Measurements from ENCODE around the gene GABRP.
"Not testable (repeated sequence)": the region's sequence is repeated elsewhere in the genome, so short reads cannot be mapped to it uniquely, and the experiment has no call there.

Gene GABRP, protein sequence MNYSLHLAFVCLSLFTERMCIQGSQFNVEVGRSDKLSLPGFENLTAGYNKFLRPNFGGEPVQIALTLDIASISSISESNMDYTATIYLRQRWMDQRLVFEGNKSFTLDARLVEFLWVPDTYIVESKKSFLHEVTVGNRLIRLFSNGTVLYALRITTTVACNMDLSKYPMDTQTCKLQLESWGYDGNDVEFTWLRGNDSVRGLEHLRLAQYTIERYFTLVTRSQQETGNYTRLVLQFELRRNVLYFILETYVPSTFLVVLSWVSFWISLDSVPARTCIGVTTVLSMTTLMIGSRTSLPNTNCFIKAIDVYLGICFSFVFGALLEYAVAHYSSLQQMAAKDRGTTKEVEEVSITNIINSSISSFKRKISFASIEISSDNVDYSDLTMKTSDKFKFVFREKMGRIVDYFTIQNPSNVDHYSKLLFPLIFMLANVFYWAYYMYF

DNA sequence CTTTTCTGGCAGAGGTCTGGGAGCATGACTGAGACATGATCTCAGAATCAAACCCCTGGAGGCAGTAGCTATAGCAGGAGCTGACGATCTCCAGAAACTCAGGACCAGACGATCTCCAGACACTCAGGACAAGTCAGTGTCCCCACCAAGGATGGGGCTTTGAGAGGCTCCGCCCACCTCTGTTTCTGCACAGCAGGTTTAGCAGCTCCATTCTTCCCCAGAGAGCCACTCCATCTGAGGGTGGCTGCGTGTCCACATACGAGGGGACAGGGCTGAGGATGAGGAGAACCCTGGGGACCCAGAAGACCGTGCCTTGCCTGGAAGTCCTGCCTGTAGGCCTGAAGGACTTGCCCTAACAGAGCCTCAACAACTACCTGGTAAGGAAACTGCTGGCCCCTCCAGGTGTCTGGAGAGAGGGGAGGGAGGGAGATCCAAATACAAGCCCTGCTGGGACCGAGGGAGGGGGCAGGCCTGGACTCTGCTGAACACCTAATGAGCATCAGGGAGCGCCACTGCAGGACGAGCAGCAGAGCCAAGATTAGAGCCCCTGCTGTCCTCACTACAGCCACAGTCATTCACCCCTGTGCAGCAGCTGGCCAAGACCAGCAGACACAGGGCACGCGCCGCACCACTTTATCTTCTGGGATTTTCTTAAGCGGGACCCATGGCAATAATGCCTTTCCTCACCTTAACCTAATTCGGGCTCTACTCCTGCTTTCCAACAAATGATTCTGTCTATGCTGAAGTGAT lies at the start of gene GABRP:
TSS of gene GABRP (plus strand) at position 228 of the 750 bp plus-strand sequence. CDS start 4,891 bp downstream, outside the sequence.
- no peak for DNase-seq

DNA sequence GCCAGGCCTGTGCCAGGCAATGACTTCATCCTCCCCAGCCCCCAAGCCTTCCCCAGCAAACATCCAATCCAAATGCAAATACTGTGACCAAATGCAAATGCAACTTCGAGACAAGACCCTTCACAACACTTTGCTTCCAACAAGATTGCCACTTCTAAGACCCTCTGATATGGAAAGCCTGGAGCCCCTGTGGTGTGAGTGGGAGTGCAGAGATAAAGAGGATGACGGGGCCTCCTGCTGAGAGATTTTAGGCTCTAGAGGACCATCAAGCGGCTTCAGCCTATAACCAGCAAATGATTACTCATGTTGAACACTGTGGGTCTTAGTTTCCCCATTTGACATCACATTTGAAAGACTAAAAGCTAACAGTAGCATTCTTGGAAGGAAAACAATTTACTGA lies 46.6 kb upstream of the GABRP start:
- DNase-seq = no peak

DNA sequence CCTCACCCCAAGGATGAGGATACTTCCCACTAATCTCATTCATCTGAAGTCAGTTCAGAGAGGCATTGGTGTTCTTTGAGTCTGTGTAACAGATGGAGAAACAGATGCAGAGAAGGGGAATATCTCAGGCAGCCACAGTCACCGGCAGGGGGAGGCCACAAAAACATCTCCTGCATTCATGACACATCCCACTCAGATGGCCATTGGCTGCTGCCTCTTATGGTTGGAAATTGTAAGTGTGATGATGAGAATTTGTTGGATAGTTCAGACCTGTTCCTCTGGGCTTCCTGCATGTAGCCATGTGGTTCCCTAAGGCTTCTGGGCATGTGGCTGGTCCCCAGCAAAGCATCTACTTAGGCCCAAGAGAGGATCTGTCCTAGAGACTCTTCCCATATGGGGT lies 45.9 kb upstream of the GABRP start:
- DNase-seq = no peak

DNA sequence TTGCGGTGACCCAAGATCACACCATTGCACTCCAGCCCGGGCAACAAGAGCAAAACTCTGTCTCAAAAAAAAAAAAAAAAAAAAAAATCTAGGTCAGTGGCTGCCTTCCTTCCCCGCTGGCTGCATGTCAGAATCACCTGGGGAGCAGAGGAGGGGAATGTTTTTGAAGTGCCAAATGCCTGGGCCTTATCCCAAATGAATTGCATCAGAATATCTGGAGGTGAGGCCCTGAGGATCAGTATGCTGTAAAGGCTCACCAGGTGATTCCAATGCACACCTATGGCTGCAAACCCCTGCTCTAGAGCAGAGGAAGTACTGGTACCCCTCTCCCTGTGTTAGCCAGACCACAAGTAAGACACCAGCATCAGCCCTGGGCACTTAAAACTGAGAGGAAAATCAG lies 44.7 kb upstream of the GABRP start:
- DNase-seq = no peak

DNA sequence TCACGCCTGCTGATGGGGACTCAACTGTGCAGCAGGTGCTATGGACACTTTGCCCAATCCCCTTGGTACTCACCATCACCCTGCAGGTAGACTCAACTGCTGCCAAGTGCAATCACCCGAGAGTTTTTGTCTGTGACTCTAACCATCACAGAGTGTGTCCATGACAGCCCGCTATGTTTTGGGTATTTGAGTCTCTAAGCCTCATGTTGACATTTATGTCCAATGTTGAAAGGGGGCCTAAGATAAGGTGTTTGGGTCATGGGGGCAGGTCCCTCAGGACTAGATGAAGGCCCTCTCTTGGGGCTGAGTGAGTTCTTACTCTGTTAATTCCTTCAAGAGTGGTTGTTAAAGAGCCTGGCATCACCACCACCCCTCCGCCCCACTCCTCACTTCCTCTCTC lies 44.1 kb upstream of the GABRP start:
- DNase-seq = no peak

DNA sequence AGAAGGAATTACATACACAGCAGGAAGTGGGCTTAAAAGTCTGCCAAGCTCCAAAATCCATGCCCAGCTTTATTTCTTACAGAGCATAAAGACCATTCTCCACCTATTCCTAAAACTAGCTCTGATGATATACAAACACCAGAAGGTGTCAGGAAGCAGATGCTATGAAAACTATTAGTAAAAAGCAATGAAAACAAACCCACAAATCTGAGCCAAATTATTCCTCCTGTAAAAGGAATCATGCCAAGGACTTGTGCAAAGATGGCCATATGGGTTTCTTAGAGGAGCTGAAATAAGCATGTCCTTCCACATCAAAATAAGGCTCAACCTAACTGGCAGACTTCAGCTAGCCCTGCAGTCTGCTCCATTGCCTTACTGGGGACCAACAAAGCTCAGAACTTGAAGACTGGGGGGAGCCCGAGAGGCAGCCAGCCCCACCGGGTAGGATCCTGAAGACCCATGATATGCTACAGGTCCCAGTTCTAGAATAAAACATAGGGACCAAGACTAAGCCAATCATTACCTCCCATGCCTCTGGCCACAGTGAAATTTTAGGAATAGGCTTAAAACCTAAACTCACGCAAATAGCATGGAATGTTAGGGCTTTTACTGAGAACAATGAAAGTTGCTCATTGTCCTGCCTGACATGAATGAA lies 42.8 kb upstream of the GABRP start:
- no peak for DNase-seq

DNA sequence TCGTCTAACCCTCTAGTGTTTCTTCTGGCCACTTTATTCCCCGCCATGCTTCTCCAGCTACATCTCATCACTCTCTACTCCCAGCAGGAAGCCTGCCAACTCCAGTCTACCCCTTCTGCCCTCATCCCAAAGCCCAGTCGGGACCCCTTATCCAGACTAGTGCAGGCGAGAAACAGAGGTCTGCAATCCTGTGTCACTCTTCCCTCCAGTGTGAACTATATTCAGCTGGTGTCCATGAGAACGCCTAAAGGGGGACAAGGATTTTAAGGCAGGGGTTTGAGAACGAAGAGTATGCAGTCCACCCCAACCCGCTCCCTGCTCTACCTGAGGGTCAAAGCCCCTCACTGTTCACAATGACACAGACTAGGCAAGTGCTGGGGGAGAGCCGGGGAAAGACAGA lies 41.7 kb upstream of the GABRP start:
- no peak for DNase-seq

DNA sequence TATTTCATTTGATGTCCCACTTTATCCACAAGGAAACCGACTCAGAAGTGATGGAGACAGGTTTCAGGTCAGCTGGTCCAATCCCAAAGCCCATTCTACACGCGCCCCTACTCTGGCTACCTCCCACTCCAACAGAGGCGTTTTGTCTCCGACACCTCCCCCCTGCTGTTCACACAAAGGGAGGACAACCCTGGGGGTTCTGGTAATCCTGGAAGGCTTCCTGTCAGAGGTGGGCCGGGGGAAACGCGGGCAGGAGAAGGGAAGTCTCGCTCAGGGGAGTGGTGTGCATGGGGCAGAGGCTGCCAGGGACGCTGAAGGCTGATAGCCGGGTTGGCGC lies 39.7 kb upstream of the GABRP start:
- DNase-seq = no peak

DNA sequence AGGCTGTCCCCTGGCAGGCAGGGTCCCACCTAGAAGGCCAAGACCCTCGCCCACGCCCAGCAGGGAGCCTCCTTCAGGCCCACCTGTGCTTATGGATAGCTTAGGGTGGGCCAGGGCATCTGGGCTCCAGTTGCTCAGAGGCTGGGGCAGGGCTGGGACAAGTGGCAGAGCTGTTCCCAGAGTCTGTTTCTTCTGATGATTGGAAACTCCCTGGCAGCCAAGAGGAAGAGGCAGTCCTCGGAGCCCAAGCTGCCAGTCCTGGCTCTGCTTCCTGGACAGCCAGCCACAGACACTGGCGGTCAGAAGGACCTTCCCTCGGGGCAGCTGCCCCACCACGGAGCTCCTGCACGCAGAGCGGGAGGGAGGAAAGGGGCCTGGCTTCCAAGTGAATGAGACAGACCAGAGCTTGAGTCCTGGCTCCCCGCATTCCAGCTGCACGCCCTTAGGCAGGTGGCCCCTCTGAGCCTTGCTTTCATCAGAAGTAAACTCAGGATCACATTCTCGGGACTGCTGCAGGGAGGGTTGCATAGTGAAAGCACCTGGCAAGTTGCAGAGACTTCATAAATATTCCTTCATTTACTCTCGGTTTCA lies 37.9 kb upstream of the GABRP start:
- no peak for DNase-seq

DNA sequence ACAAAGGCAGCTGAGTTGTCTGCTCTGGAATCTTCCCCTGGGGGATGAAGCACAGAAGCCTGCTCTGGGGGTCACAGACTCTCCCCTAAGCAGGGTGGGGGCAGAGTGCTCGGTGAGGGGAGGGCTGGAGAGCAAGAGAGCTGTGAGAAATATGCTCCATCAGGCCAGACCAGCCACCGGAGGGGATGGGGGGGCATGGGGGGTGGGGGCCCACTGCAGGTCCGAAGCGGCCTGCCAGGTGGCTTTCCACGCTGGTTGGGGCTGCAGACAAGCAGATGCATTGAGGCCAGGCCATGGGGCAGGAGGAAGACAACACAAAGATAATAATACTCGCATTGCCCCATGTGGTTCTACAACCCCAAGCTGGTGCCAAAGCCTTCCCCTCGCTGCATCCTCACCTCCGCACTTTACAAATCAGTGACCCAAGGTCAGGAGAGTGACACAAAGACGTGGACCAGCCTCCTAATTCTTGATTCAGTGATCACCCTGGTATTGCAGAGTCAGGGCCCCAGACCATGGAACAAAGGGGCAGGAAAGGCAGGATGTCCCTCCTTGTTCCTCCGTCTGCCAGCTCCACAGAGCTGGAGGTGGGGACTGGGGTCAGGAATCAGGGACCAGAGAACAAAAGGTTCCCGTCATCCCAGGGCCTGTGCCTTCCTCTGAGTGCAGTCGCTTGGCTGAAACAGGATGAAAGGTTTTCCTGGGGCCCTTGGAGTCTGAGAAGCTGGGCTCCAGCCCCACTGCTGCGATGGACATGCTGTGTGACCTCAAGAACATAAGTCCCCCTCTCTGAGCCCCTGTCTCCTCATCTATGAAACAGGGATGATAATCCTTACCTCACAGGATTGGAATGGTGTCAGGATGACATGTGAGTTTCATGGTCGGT lies 37.2 kb upstream of the GABRP start:
- DNase-seq = no peak

DNA sequence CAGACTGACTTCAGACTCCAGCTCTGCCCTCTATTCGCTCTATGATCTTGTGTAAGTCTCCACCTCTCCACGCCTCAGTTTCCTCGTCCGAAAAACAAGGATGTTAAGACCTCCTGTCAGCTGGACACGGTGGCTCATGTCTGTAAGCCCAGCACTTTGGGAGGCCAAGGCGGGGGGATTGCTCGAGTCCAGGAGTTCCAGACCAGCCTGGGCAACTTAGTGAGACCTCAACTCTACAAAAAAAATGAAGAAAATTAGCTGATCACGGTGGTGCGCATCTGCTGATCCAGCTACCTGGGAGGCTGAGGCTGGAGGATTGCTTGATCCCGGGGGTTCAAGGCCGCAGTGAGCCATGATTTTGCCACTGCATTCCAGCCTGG lies 36.6 kb upstream of the GABRP start:
- no peak for DNase-seq

DNA sequence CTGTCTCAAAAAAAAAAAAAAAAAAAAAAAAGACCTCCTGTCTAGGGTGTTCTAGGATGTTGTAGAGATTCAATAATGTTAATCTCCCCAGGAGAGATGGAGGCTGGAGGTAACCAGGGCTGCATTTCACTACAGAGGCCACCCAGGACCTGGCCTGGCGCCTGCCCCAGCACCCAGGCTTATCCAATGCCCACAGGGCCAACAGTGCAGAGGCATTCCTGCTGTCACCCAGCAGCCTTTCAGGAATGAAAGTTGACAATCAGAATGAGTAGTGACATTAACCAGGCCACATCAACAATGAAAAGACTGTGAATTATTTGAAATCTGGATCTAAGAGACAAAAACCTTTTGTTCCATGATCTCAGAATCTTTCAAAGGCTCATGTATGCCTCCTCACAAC lies 36.2 kb upstream of the GABRP start:
- DNase-seq = no peak

DNA sequence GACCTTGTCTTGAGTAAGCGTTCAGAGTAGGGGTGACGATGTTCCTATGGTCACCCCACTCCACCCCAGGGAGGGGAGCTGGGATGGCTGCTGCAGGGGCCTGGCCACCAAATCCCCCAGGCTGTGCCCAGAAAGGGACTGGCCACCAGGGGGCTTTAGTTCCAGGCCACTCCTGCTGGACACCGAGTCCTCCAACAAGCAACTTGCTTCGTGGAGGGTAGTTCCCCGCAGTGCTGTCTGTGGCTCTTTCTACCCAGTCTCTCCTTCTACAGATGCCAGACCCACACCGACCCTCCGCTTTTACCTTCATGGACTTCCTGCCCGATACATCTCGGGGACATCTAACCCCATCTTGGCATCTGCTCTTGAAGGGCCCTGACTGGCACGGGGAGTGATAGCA lies 35.7 kb upstream of the GABRP start:
- DNase-seq = no peak

DNA sequence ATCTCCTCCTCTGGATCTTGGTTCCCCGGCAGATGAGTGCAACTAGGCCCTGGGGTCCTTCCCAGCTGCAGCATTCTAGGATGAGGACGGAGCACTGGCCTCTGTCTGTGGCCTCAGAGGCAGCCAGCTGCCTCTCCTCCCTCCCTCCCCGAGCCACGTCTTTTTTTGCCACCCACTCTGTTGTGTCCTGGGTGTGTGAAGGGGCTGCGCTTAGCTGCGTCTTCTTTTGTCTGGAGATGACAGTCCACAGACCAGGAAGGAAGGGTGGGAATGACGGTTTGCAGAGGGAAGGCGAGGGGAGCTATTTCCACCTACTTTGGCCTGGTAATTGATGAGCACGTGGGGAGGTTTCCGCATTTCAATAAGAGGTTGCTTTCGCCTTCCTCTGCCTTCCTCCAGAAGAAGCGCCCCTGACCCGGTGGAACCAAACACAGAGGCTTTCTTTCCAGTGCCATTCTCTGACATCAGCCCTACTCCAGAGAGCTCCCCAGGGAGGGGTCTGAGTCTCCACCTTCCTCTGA lies 34.5 kb upstream of the GABRP start:
- no peak for DNase-seq

DNA sequence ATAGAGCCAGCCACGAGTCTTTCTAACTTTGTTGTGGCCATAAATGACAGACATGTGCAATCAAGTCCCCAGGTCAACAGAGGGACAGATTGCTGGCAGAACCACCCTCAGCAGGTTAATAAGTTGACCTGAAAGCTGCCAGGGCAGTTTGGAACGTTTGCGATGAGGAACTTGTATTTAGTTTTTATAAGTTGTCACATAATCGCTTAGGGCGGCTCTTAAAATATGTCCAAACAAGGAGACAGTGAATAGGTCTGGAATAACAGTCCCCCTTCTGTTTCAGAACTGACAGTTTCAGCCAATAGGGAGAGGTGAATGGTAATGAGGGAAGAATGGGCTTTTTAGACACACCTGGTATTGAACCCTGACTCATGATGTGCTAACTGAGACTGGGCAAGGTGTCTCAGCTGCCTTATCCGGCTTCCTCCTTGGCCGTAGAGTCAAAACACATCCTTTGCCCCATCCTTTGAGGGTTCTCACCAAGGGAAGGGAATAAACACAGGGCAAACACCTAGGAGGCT lies 33.6 kb upstream of the GABRP start:
- no peak for DNase-seq

DNA sequence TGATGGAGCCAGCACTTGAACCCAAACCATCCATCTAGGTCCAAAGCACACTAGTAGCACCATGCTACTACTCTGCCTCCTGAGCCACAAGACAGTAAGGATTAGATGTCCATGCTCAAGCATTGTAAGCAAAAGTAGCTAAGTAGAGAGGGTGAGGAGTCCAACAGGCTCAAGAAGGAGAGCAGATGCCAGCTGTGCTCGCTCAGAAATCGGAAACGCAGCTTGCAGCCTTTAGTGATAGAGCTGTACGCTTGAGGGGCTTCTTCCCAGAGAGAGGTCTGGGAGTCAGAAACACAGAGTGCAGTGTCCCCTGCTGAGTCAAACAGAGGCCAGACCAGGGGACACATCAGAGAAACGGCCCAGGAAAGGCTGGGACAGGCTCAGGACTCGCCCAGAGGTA lies 32.7 kb upstream of the GABRP start:
- no peak for DNase-seq

DNA sequence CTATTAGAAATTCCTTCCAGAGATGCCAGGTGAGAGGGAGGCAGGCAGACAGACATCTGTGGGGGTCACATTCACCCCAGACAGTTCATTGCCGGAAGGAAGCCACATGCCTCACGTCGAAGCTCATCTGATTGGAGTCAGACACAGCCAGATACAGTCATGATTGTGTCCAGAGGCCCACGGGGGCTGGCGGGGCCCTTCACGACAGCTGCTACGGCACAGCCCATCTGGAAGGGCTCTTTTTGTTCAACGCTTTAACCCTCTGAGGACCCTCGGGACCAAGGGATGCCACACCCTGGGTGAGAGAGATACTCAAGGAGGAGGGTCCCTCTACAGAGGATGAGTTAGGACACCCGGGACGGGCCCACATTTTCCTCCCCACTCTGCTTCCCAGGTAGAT lies 31.9 kb upstream of the GABRP start:
- no peak for DNase-seq

DNA sequence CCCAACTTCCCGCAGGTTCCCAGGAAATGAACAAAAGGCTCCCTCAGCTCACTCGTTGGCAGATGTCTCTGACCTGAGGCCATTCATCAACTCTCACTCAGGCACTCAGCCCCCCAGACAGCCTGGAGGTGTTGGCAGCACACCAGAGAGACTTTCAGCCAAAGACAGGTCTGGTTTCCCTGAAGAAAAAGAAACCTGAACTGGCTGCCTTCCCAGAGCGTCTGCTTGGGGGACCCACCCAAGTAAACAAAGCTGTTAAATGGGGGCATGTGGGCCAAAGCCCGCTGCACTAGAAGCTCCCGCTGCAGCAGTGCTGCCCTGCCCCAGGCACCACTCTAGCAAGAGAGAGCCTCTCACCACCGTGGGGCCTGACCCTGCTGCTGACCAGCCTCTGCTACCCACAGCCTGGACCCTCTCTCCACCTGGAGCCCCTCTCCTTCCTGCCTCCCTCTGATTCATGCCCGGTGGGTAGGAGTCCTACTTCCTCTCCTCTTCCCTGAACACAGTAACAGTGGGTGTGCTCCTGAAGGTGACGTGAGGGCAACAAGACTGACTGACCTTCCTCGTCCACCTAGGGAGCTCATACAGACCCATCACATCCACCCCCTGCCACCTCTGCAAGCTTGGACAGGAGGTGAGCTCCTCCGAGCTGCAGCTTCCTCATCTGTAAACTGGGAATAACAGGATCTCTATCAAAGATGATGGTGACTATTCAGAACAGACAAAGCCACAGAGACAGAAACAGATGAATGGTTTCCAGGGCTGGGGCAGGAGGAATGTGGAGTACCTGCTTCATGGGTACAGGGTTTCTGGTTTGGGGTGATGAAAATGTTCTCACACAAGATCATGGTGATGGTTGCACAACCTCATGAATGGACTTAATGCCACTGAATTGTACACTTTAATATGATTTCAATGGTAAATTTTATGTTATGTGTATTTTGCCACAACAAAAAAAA lies 31.0 kb upstream of the GABRP start:
- no peak for DNase-seq

DNA sequence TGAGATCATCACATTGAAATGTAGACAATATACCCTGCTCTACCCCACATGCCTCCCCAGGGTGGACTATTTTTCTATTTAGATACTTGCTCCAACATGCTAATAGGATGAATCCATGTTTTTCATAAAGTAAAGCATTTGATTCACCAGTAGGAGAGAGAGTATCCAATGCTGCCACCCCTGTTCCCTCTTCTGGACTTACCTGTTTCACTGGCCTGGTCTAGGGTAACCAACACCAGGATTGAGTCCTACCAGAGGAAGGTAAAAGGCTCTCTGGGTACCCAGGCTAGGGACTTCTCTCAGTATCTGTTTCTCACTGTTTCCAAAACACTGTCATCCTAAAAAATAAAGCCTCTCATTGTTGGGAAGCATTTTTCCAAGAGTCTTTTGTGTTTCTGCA lies 30.2 kb upstream of the GABRP start:
- DNase-seq = no peak

DNA sequence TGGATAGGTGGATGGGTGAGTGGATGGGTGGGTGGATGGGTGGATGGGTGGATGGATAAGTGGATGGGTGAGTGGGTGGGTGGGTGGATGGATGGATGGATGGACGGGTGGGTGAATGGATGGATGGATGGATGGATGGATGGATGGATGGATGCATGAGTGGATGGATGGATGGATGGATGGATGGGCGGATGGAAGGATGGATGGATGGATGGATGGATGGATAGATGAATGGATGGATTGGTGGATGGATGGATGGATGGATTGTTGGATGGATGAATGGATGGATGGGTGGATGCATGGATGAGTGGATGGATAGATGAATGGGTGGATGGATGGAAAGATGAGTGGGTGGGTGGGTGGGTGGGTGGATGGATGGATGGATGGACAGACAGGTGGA lies 29.0 kb upstream of the GABRP start:
- DNase-seq = not testable (repeated sequence)

Data from activated CD8-positive, alpha-beta memory T cell treated with anti-CD3 and anti-CD28 coated beads for 24 hours (primary cell).